Body of pancreas (tissue), 4 donors: ENCODE data around the gene RSRC1.

Experiments used
- CTCF ChIP-seq, 7 experiments: fragments of 450-650 bp in 4 of 7; fragments of 200-600 bp in 3 of 7; sonication (generic) in 3 of 7; IDR thresholded peaks; one replicate each; pipeline ENCODE4 v1.5.1; 2016 to 2019; ENCODE audit warnings: antibody characterized with exemption in 7 of 7
- POLR2A ChIP-seq, 3 donors: fragments of 450-650 bp; IDR thresholded peaks; one replicate each; pipeline ENCODE4 v1.6.1; 2016; ENCODE audit warnings: antibody characterized with exemption in 3 of 3, mild to moderate bottlenecking in 2 of 3

GRCh38 chr3:158402590-158402989 lies 292.7 kb downstream of the RSRC1 start:
- TF ChIP-seq CTCF (IDR thresholded peaks at IDR 0.05): no peak
- TF ChIP-seq POLR2A (IDR thresholded peaks at IDR 0.05): no peak
